ENCODE results near the gene UBE2O. TPM values are rescaled to one million over a fixed set of nuclear protein-coding genes. Genes with fewer than 3 reads are reported as not detected.

The UBE2O gene
- total and polyA plus RNA-seq, 2 donors (not counting 1 experiment from before 2014, with no cell fraction given), result 11.5 to 12.4 TPM

DNA sequence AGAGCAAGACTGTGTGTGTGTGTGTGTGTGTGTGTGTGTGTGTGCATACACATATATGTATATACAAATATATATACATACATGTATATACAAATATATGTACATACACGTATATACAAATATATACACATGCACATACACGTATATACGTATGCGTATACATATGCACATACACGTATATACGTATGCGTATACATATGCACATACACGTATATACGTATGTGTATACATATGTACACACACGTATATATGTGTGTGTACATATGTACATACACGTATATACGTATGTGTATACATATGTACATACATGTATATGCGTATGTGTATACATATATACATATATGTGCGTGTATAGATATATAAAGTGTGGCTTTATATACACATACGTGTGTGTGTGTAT, 37.2 kb downstream of the UBE2O start:
- H3K79me2 ChIP-seq (ENCODE audit: control insufficient read depth, insufficient read depth, low read length), result peaks cover 2% of the 10 kb centered on the region
- no peak overlapping the region for H3K27ac ChIP-seq (ENCODE audit: insufficient read depth, low read length)

GRCh38 chr17:76414334-76415295, 38.3 kb downstream of the UBE2O start:
- peak; percentile 62 to 77 for DNase-seq (ENCODE audit: low read depth in 2 of 2)
- no peak overlapping the region for H2AFZ ChIP-seq (ENCODE audit: low read length)
- peak overlapping the region; percentile 59 for H3K4me2 ChIP-seq (ENCODE audit: extremely low read depth, insufficient read depth, low read length)
- H3K4me3 ChIP-seq (replicated peaks in 1 of 4; ENCODE audit: control extremely low read depth in 1 of 4, insufficient read depth in 1 of 4, low read depth in 3 of 4, low read length in 4 of 4), result no peak overlapping the region
- peaks cover 2% of the 10 kb centered on the region for H3K79me2 ChIP-seq (ENCODE audit: control insufficient read depth, insufficient read depth, low read length)
- H3K9ac ChIP-seq (ENCODE audit: insufficient read depth, low read length), result no peak overlapping the region
- TF ChIP-seq, protein P1, sequence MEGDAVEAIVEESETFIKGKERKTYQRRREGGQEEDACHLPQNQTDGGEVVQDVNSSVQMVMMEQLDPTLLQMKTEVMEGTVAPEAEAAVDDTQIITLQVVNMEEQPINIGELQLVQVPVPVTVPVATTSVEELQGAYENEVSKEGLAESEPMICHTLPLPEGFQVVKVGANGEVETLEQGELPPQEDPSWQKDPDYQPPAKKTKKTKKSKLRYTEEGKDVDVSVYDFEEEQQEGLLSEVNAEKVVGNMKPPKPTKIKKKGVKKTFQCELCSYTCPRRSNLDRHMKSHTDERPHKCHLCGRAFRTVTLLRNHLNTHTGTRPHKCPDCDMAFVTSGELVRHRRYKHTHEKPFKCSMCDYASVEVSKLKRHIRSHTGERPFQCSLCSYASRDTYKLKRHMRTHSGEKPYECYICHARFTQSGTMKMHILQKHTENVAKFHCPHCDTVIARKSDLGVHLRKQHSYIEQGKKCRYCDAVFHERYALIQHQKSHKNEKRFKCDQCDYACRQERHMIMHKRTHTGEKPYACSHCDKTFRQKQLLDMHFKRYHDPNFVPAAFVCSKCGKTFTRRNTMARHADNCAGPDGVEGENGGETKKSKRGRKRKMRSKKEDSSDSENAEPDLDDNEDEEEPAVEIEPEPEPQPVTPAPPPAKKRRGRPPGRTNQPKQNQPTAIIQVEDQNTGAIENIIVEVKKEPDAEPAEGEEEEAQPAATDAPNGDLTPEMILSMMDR (conservative IDR thresholded peaks at IDR 0.05 in 1 of 2, IDR thresholded peaks at IDR 0.05 in 1 of 2; ENCODE audit: low read depth in 1 of 2, low read length in 2 of 2), result no peak
- no peak for TF ChIP-seq EZH2 (IDR thresholded peaks at IDR 0.05; ENCODE audit: low read length, missing control alignments)
- no peaks in the 10 kb centered on the region for H4K20me1 ChIP-seq (ENCODE audit: control insufficient read depth, extremely low read depth, insufficient read depth, low read length)
- H3K36me3 ChIP-seq (ENCODE audit: control insufficient read depth, insufficient read depth, low read length), result no peaks in the 10 kb centered on the region
- H3K27ac ChIP-seq (ENCODE audit: insufficient read depth, low read length), result no peak overlapping the region
- no peaks in the 10 kb centered on the region for H3K9me3 ChIP-seq (ENCODE audit: control insufficient read depth, insufficient read depth, low read depth, low read length)
- H3K4me1 ChIP-seq (ENCODE audit: control insufficient read depth, extremely low read depth, insufficient read depth, low read length), result peaks cover 7% of the 10 kb centered on the region
- no peaks in the 10 kb centered on the region for H3K27me3 ChIP-seq (ENCODE audit: control insufficient read depth, insufficient read depth, low read length)

More for the DNA sequence above, 37.2 kb downstream of the UBE2O start:
- Histone ChIP-seq H3K4me2 (ENCODE audit: extremely low read depth, insufficient read depth, low read length) (no peak overlapping the region), H3K27me3 (ENCODE audit: control insufficient read depth, insufficient read depth, low read length) (no peaks in the 10 kb centered on the region), H3K4me1 (ENCODE audit: control insufficient read depth, extremely low read depth, insufficient read depth, low read length) (peaks cover 7% of the 10 kb centered on the region), H4K20me1 (ENCODE audit: control insufficient read depth, extremely low read depth, insufficient read depth, low read length) (no peaks in the 10 kb centered on the region), H3K9me3 (ENCODE audit: control insufficient read depth, insufficient read depth, low read depth, low read length) (no peaks in the 10 kb centered on the region), H3K9ac (ENCODE audit: insufficient read depth, low read length) (no peak overlapping the region), H2AFZ (ENCODE audit: low read length) (no peak overlapping the region), H3K36me3 (ENCODE audit: control insufficient read depth, insufficient read depth, low read length) (no peaks in the 10 kb centered on the region), H3K4me3 (replicated peaks in 1 of 4; ENCODE audit: control extremely low read depth in 1 of 4, insufficient read depth in 1 of 4, low read depth in 3 of 4, low read length in 4 of 4) (no peak overlapping the region)
- no peak for DNase-seq (ENCODE audit: low read depth in 2 of 2)
- no peak for TF ChIP-seq EZH2 (IDR thresholded peaks at IDR 0.05; ENCODE audit: low read length, missing control alignments)
- TF ChIP-seq, protein P1 (conservative IDR thresholded peaks at IDR 0.05 in 1 of 2, IDR thresholded peaks at IDR 0.05 in 1 of 2; ENCODE audit: low read depth in 1 of 2, low read length in 2 of 2), result no peak

DNA sequence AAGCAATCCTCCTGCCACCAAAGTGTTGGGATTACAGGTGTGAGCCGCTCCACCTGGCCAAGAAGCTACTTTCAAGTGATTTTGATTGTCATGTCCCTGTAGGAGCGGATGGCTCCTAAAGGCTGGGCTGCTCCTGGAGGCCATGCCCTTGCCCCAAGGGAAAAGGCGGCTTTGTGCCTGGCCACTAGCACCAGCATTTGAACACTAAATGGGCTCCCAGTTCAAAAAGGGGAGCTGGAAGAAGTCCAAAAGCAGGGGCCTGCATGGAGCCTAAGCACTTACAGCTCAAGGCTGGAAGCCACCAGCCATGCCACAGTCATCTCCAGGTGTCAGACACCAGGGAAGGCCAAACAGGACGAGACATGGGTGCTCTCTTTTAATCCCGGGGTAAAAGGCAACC, 41.7 kb downstream of the UBE2O start:
- Histone ChIP-seq H3K36me3 (ENCODE audit: control insufficient read depth, insufficient read depth, low read length) (no peaks in the 10 kb centered on the region), H3K9me3 (ENCODE audit: control insufficient read depth, insufficient read depth, low read depth, low read length) (no peaks in the 10 kb centered on the region), H3K79me2 (ENCODE audit: control insufficient read depth, insufficient read depth, low read length) (peaks cover 3% of the 10 kb centered on the region), H3K9ac (ENCODE audit: insufficient read depth, low read length) (no peak overlapping the region), H4K20me1 (ENCODE audit: control insufficient read depth, extremely low read depth, insufficient read depth, low read length) (no peaks in the 10 kb centered on the region), H3K4me2 (ENCODE audit: extremely low read depth, insufficient read depth, low read length) (no peak overlapping the region), H3K27me3 (ENCODE audit: control insufficient read depth, insufficient read depth, low read length) (no peaks in the 10 kb centered on the region), H3K4me3 (replicated peaks in 1 of 4; ENCODE audit: control extremely low read depth in 1 of 4, insufficient read depth in 1 of 4, low read depth in 3 of 4, low read length in 4 of 4) (no peak overlapping the region), H3K4me1 (ENCODE audit: control insufficient read depth, extremely low read depth, insufficient read depth, low read length) (peaks cover 7% of the 10 kb centered on the region), H2AFZ (ENCODE audit: low read length) (no peak overlapping the region), H3K27ac (ENCODE audit: insufficient read depth, low read length) (no peak overlapping the region)
- no peak for DNase-seq (ENCODE audit: low read depth in 2 of 2)
- no peak for TF ChIP-seq EZH2 (IDR thresholded peaks at IDR 0.05; ENCODE audit: low read length, missing control alignments)
- TF ChIP-seq, protein P1 (conservative IDR thresholded peaks at IDR 0.05 in 1 of 2, IDR thresholded peaks at IDR 0.05 in 1 of 2; ENCODE audit: low read depth in 1 of 2, low read length in 2 of 2), result no peak

All from fibroblast of lung (primary cell).